MCF 10A (cell line): ENCODE measurements around the gene PLD1. TPM values are rescaled to one million over a fixed set of nuclear protein-coding genes. Genes with fewer than 3 reads are reported as not detected.

Experiments used
- BruUV-seq: library from RNA; stranded (reverse); fragments of 400-500 nt; replicated peaks from 2 replicates; lab custom pipeline; 2021; lab: Mats Ljungman, UMichigan
- CTCF ChIA-PET: fragments of 300-600 bp; sonication (Branson Sonifier 250); formaldehyde crosslinking; extraction: SDS; loops from one replicate; lab custom pipeline; 2021; ENCODE audit warnings: antibody characterized with exemption, inconsistent platforms; lab: Yijun Ruan, JAX
- POLR2A ChIA-PET: fragments of 300-600, 350-650 bp; sonication (Branson Sonifier 250); formaldehyde crosslinking; extraction: SDS; loops from one replicate; lab custom pipeline; 2020; ENCODE audit warnings: antibody characterized with exemption, inconsistent platforms; lab: Yijun Ruan, JAX
- DNase-seq: peaks from one replicate; pipeline ENCODE4 v3.0.0-alpha.2; 2018; ENCODE audit not compliant: unreplicated experiment
- H3K27ac Mint-ChIP-seq: one replicate; pipeline ENCODE4 v1.8.0; 2022; ENCODE audit warnings: mild to moderate bottlenecking, low read depth, mixed read lengths; ENCODE audit not compliant: unreplicated experiment
- H3K27me3 Mint-ChIP-seq: one replicate; pipeline ENCODE4 v1.8.0; 2022; ENCODE audit warnings: mixed read lengths; ENCODE audit not compliant: insufficient read depth, unreplicated experiment
- H3K36me3 Mint-ChIP-seq: one replicate; pipeline ENCODE4 v1.8.0; 2022; ENCODE audit warnings: mild to moderate bottlenecking, moderate library complexity, mixed read lengths; ENCODE audit not compliant: insufficient read depth, unreplicated experiment
- H3K4me1 Mint-ChIP-seq: one replicate; pipeline ENCODE4 v1.8.0; 2022; ENCODE audit warnings: mixed read lengths; ENCODE audit not compliant: insufficient read depth, unreplicated experiment
- H3K4me3 Mint-ChIP-seq: one replicate; pipeline ENCODE4 v1.8.0; 2022; ENCODE audit warnings: mild to moderate bottlenecking, moderate library complexity, mixed read lengths; ENCODE audit not compliant: unreplicated experiment
- H3K9me3 Mint-ChIP-seq: one replicate; pipeline ENCODE4 v1.8.0; 2022; ENCODE audit warnings: mixed read lengths; ENCODE audit not compliant: unreplicated experiment
- CTCF ChIP-seq: fragments of 200-600 bp; IDR thresholded peaks from one replicate; pipeline ENCODE4 v1.8.0; 2022; ENCODE audit warnings: antibody characterized with exemption, mild to moderate bottlenecking; ENCODE audit not compliant: unreplicated experiment
- intact Hi-C: fragments of 100-400 bp; cut with micrococcal nuclease; formaldehyde crosslinking; loops from 2 replicates; pipeline ENCODE4 v1.14.1; 2022
- total RNA-seq: library from RNA; stranded (reverse); gene quantifications from 2 replicates; pipeline ENCODE4 v1.2.3, GENCODE V29; 2022

Gene PLD1
- total RNA-seq, 1 experiment from 2014 or later: 8.0 TPM

GRCh38 chr3:171604370-171604769 is 205.9 kb downstream of the PLD1 start:
- H3K36me3 Mint-ChIP-seq: peaks cover 23% of the 10 kb centered on the region
- no peak for DNase-seq
- intact Hi-C loops: no loop called here
- ChIA-PET POLR2A (no interaction called here), CTCF (interaction anchor here (0.5 to 1.6 kb wide), 3 partner anchors 10 to 644 kb away, joined by 3 to 6 read pairs (median 5); no protein-coding TSS in a partner anchor)
- no peak for TF ChIP-seq CTCF
- BruUV-seq: no TSS peak
- H3K4me3 Mint-ChIP-seq: no peak overlapping the region
- no peaks in the 10 kb centered on the region for H3K27me3 Mint-ChIP-seq
- no peaks in the 10 kb centered on the region for H3K4me1 Mint-ChIP-seq
- no peaks in the 10 kb centered on the region for H3K9me3 Mint-ChIP-seq
- H3K27ac Mint-ChIP-seq: no peak overlapping the region

- no peak overlapping the region for H3K27ac Mint-ChIP-seq
- ChIA-PET POLR2A (interaction anchor here (0.6 to 0.9 kb wide), 2 partner anchors 12 to 17 kb away, joined by 3 to 4 read pairs; no protein-coding TSS in a partner anchor), CTCF (interaction anchor here (0.7 kb wide), 1 partner anchor 115 kb away, joined by 3 read pairs; no protein-coding TSS in a partner anchor)
- H3K36me3 Mint-ChIP-seq: peaks cover 23% of the 10 kb centered on the region
- no peak overlapping the region for H3K4me3 Mint-ChIP-seq
- BruUV-seq: no TSS peak
- no peaks in the 10 kb centered on the region for H3K4me1 Mint-ChIP-seq
- intact Hi-C loops: no loop called here
- no peak for DNase-seq
- TF ChIP-seq CTCF: no peak
- no peaks in the 10 kb centered on the region for H3K9me3 Mint-ChIP-seq
- no peaks in the 10 kb centered on the region for H3K27me3 Mint-ChIP-seq
Measured at GRCh38 chr3:171602072-171602471, 208.2 kb downstream of the PLD1 start.

- H3K4me3 Mint-ChIP-seq: no peak overlapping the region
- H3K36me3 Mint-ChIP-seq: peaks cover 13% of the 10 kb centered on the region
- intact Hi-C loops: no loop called here
- CTCF ChIA-PET: interaction anchor here (0.6 to 1.1 kb wide), 2 partner anchors 42 to 229 kb away, joined by 3 read pairs; no protein-coding TSS in a partner anchor
- no peaks in the 10 kb centered on the region for H3K4me1 Mint-ChIP-seq
- no peak for DNase-seq
- no peak overlapping the region for H3K27ac Mint-ChIP-seq
- no peaks in the 10 kb centered on the region for H3K27me3 Mint-ChIP-seq
- no peaks in the 10 kb centered on the region for H3K9me3 Mint-ChIP-seq
- no peak for TF ChIP-seq CTCF
- POLR2A ChIA-PET: no interaction called here
- BruUV-seq: no TSS peak
Measured at GRCh38 chr3:171600030-171600429, 210.3 kb downstream of the PLD1 start.

- no peak overlapping the region for H3K4me3 Mint-ChIP-seq
- CTCF ChIA-PET: interaction anchor here (0.9 kb wide), 1 partner anchor 174 kb away, joined by 3 read pairs; no protein-coding TSS in a partner anchor
- H3K27ac Mint-ChIP-seq: no peak overlapping the region
- TF ChIP-seq CTCF: no peak
- no peak for DNase-seq
- POLR2A ChIA-PET: no interaction called here
- no peaks in the 10 kb centered on the region for H3K27me3 Mint-ChIP-seq
- H3K9me3 Mint-ChIP-seq: no peaks in the 10 kb centered on the region
- peaks cover 13% of the 10 kb centered on the region for H3K36me3 Mint-ChIP-seq
- intact Hi-C loops: no loop called here
- BruUV-seq: no TSS peak
- no peaks in the 10 kb centered on the region for H3K4me1 Mint-ChIP-seq
Measured at GRCh38 chr3:171598990-171599389, 211.3 kb downstream of the PLD1 start.
